GM12878 (cell line): ENCODE measurements around the gene PDE6B.

Source experiments
- ATF2 ChIP-seq: IDR thresholded peaks from 2 replicates; pipeline ENCODE4 v1.6.1; 2012; ENCODE audit warnings: low read length, inconsistent platforms
- EGR1 ChIP-seq, 2 experiments: IDR thresholded peaks; 1 replicate in 1 of 2; 2 replicates in 1 of 2; pipeline ENCODE4 v1.6.1; 2011 to 2012; ENCODE audit warnings: low read depth in 2 of 2, low read length in 2 of 2, borderline replicate concordance in 1 of 2, mild to moderate bottlenecking in 1 of 2, moderate library complexity in 1 of 2
- ETV6 ChIP-seq, 2 experiments: fragments of 450-650 bp in 1 of 2; IDR thresholded peaks in 1 of 2; conservative IDR thresholded peaks in 1 of 2; 2 replicates each; pipeline ENCODE4 v1.6.1; 2014; ENCODE audit warnings: antibody characterized with exemption in 1 of 2, borderline replicate concordance in 1 of 2, low read depth in 1 of 2, mild to moderate bottlenecking in 1 of 2, moderate library complexity in 1 of 2
- EZH2 ChIP-seq: IDR thresholded peaks from 2 replicates; pipeline ENCODE4 v1.6.1; 2012; ENCODE audit warnings: low read depth, mild to moderate bottlenecking, control low read depth, inconsistent platforms, low read length, borderline replicate concordance; ENCODE audit not compliant: control insufficient read depth
- NFIC ChIP-seq: IDR thresholded peaks from 2 replicates; pipeline ENCODE4 v1.6.1; 2012; ENCODE audit warnings: low read depth, mild to moderate bottlenecking, inconsistent platforms, low read length, moderate library complexity
- SIN3A ChIP-seq: IDR thresholded peaks from 2 replicates; pipeline ENCODE4 v1.6.1; 2012; ENCODE audit warnings: low read depth, low read length, improper control_type of control experiment
- ZBTB11 ChIP-seq: fragments of 450-650 bp; formaldehyde crosslinking; IDR thresholded peaks from 2 replicates; pipeline ENCODE4 v1.5.0; 2022; ENCODE audit warnings: mild to moderate bottlenecking, missing genetic modification characterization
- TF ChIP-seq, protein P1 (sequence below), 3 experiments: IDR thresholded peaks in 2 of 3; conservative IDR thresholded peaks in 1 of 3; 2 replicates each; pipeline ENCODE4 v1.5.1; 2011; ENCODE audit warnings: low read depth in 3 of 3, low read length in 3 of 3, mild to moderate bottlenecking in 3 of 3, control low read depth in 2 of 3, moderate library complexity in 2 of 3, inconsistent platforms in 1 of 3, mixed read lengths in 1 of 3; ENCODE audit not compliant: control insufficient read depth in 2 of 3, insufficient read depth in 1 of 3; ENCODE audit errors: extremely low read depth in 1 of 3

GRCh38 chr4:624705-625590 lies at the start of gene PDE6B:
- TF ChIP-seq ATF2 (no peak), NFIC (no peak), ETV6 (conservative IDR thresholded peaks at IDR 0.05 in 1 of 2, IDR thresholded peaks at IDR 0.05 in 1 of 2; ENCODE audit: borderline replicate concordance in 1 of 2, low read depth in 1 of 2) (no peak), EGR1 (IDR thresholded peaks at IDR 0.05; ENCODE audit: borderline replicate concordance in 1 of 2, low read depth in 2 of 2, low read length in 2 of 2) (no peak), SIN3A (no peak), EZH2 (no peak), ZBTB11 (CRISPR knock-in tag) (no peak)
- TF ChIP-seq, protein P1, sequence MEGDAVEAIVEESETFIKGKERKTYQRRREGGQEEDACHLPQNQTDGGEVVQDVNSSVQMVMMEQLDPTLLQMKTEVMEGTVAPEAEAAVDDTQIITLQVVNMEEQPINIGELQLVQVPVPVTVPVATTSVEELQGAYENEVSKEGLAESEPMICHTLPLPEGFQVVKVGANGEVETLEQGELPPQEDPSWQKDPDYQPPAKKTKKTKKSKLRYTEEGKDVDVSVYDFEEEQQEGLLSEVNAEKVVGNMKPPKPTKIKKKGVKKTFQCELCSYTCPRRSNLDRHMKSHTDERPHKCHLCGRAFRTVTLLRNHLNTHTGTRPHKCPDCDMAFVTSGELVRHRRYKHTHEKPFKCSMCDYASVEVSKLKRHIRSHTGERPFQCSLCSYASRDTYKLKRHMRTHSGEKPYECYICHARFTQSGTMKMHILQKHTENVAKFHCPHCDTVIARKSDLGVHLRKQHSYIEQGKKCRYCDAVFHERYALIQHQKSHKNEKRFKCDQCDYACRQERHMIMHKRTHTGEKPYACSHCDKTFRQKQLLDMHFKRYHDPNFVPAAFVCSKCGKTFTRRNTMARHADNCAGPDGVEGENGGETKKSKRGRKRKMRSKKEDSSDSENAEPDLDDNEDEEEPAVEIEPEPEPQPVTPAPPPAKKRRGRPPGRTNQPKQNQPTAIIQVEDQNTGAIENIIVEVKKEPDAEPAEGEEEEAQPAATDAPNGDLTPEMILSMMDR (IDR thresholded peaks at IDR 0.05 in 2 of 3, conservative IDR thresholded peaks at IDR 0.05 in 1 of 3; ENCODE audit: control insufficient read depth in 2 of 3, extremely low read depth in 1 of 3, insufficient read depth in 1 of 3, low read depth in 3 of 3, low read length in 3 of 3): no peak
